GM21737 (cell line): Measurements from ENCODE around the gene PIGQ.

Experiments
- ATAC-seq: cut with Tn5 transposase; IDR thresholded peaks from one replicate; pipeline ENCODE4 v1.9.1; 2021; ENCODE audit warnings: mild to moderate bottlenecking, moderate library complexity; ENCODE audit not compliant: unreplicated experiment

Gene PIGQ

GRCh38 chr16:566475-567372 is 3.0 kb upstream of the PIGQ start, which contains the start of gene NHLRC4:
TSS of gene NHLRC4 (plus strand) at chr16:567005. CDS start at chr16:568048, 1,043 bp downstream.
- no peak for ATAC-seq

- ATAC-seq = no peak
Measured at GRCh38 chr16:567373-568256, 2.2 kb upstream of the PIGQ start.

- no peak for ATAC-seq
Measured at GRCh38 chr16:568401-569258, 1.1 kb upstream of the PIGQ start.

- no peak for ATAC-seq
Measured at GRCh38 chr16:572865-573650, 3.3 kb downstream of the PIGQ start.

- ATAC-seq = no peak
Measured at GRCh38 chr16:574021-574760, 4.4 kb downstream of the PIGQ start.

- ATAC-seq = no peak
Measured at GRCh38 chr16:575354-576196, 5.8 kb downstream of the PIGQ start.

- ATAC-seq = no peak
Measured at GRCh38 chr16:576197-576822, 6.5 kb downstream of the PIGQ start.

- no peak for ATAC-seq
Measured at GRCh38 chr16:576823-577201, 7.0 kb downstream of the PIGQ start.

GRCh38 chr16:577796-578195 is 8.0 kb downstream of the PIGQ start:
- ATAC-seq = no peak

GRCh38 chr16:578232-578869 is 8.6 kb downstream of the PIGQ start:
- ATAC-seq = no peak

- no peak for ATAC-seq
Measured at GRCh38 chr16:578870-579405, 9.2 kb downstream of the PIGQ start.

GRCh38 chr16:580141-580945 is 10.6 kb downstream of the PIGQ start:
- no peak for ATAC-seq

- no peak for ATAC-seq
Measured at GRCh38 chr16:580946-581498, 11.3 kb downstream of the PIGQ start.

- no peak for ATAC-seq
Measured at GRCh38 chr16:582218-582613, 12.4 kb downstream of the PIGQ start.

- ATAC-seq = no peak
Measured at GRCh38 chr16:582614-583331, 13.0 kb downstream of the PIGQ start.

GRCh38 chr16:583470-583814 is 13.7 kb downstream of the PIGQ start:
- no peak for ATAC-seq
